GM12891 (cell line): ENCODE measurements around the gene ANK2.

Experiments
- POLR2A ChIP-seq: IDR thresholded peaks from 2 replicates; pipeline ENCODE4 v1.6.1; 2011; ENCODE audit warnings: low read depth, low read length, control low read depth
- POLR2AphosphoS5 ChIP-seq: IDR thresholded peaks from 2 replicates; pipeline ENCODE4 v1.6.1; 2011; ENCODE audit warnings: low read depth, low read length, control low read depth
- POU2F2 ChIP-seq: IDR thresholded peaks from 2 replicates; pipeline ENCODE4 v1.6.1; 2011; ENCODE audit warnings: low read depth, mild to moderate bottlenecking, control low read depth, low read length, moderate library complexity
- SPI1 ChIP-seq: IDR thresholded peaks from 2 replicates; pipeline ENCODE4 v1.6.1; 2011; ENCODE audit warnings: low read depth, low read length, control low read depth
- TAF1 ChIP-seq: IDR thresholded peaks from 2 replicates; pipeline ENCODE4 v1.6.1; 2011; ENCODE audit warnings: low read depth, low read length, control low read depth

DNA sequence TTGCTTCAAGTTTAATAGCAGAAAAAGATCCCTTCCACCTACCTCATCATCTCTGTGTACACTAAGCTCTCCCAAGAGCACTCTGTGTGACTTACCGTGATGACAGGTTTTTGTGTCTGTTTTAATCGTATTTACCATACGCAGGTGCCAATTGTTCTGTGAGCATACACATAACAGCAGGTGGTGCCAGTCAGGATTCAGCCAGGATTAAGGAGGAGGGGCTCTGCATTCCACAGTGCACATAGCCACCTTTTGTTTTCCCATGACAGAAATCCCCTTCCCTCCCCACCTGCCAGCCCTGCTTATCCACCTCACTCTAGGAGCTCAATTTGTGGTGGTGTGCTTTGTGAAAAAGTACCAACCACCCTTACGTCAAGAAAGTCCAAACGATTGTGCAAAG is 14.8 kb downstream of the ANK2 start:
- no peak for TF ChIP-seq POLR2A
- TF ChIP-seq POLR2AphosphoS5: no peak
- TF ChIP-seq TAF1: no peak
- no peak for TF ChIP-seq SPI1
- no peak for TF ChIP-seq POU2F2
